Adipocyte (in vitro differentiated cells): ENCODE data around the gene PLAAT4.

Experiments used
- DNase-seq: peaks from one replicate; pipeline ENCODE4 v3.0.0-alpha.2; 2015; ENCODE audit warnings: low read depth
- H3K27me3 ChIP-seq: replicated peaks from 2 replicates; pipeline ENCODE4 v1.7.0; 2013; ENCODE audit warnings: mild to moderate bottlenecking, low read length, moderate library complexity; ENCODE audit not compliant: control insufficient read depth, insufficient read depth
- H3K36me3 ChIP-seq: 2 replicates; pipeline ENCODE4 v1.7.0; 2013; ENCODE audit warnings: low read length, mild to moderate bottlenecking, moderate library complexity; ENCODE audit not compliant: control insufficient read depth, insufficient read depth, severe bottlenecking
- H3K4me1 ChIP-seq: 2 replicates; pipeline ENCODE4 v1.7.0; 2013; ENCODE audit warnings: mild to moderate bottlenecking, low read length, moderate library complexity; ENCODE audit not compliant: control insufficient read depth, insufficient read depth
- H3K4me3 ChIP-seq: 2 replicates; pipeline ENCODE4 v1.7.0; 2013; ENCODE audit warnings: mild to moderate bottlenecking, low read length, moderate library complexity
- H3K9ac ChIP-seq: 2 replicates; pipeline ENCODE4 v1.7.0; 2013; ENCODE audit warnings: mild to moderate bottlenecking, low read length, moderate library complexity
- H3K9me3 ChIP-seq: 2 replicates; pipeline ENCODE4 v1.7.0; 2013; ENCODE audit warnings: mild to moderate bottlenecking, low read length, moderate library complexity; ENCODE audit not compliant: control insufficient read depth

PLAAT4 gene

GRCh38 chr11:63558459-63559157, 22.0 kb downstream of the PLAAT4 start:
- no peaks in the 10 kb centered on the region for H3K36me3 ChIP-seq
- peaks cover 15% of the 10 kb centered on the region for H3K27me3 ChIP-seq
- no peak for DNase-seq
- H3K4me3 ChIP-seq, result no peak overlapping the region
- no peak overlapping the region for H3K9ac ChIP-seq
- peaks cover 9% of the 10 kb centered on the region for H3K4me1 ChIP-seq
- H3K9me3 ChIP-seq, result no peaks in the 10 kb centered on the region

- H3K36me3 ChIP-seq, result no peaks in the 10 kb centered on the region
- no peaks in the 10 kb centered on the region for H3K9me3 ChIP-seq
- H3K4me1 ChIP-seq, result peaks cover 5% of the 10 kb centered on the region
- peaks cover 13% of the 10 kb centered on the region for H3K27me3 ChIP-seq
- DNase-seq, result no peak
- no peak overlapping the region for H3K4me3 ChIP-seq
- H3K9ac ChIP-seq, result no peak overlapping the region
These were observed 24.0 kb downstream of the PLAAT4 start for GRCh38 chr11:63560506-63561180.

- H3K9ac ChIP-seq, result no peak within 1 kb of the TSS
These were observed 26.8 kb downstream of the PLAAT4 start, which contains the start of gene PLAAT2 for GRCh38 chr11:63563201-63564055. TSS of gene PLAAT2 (minus strand) at chr11:63563379. CDS start at chr11:63563324, 55 bp downstream.

DNA sequence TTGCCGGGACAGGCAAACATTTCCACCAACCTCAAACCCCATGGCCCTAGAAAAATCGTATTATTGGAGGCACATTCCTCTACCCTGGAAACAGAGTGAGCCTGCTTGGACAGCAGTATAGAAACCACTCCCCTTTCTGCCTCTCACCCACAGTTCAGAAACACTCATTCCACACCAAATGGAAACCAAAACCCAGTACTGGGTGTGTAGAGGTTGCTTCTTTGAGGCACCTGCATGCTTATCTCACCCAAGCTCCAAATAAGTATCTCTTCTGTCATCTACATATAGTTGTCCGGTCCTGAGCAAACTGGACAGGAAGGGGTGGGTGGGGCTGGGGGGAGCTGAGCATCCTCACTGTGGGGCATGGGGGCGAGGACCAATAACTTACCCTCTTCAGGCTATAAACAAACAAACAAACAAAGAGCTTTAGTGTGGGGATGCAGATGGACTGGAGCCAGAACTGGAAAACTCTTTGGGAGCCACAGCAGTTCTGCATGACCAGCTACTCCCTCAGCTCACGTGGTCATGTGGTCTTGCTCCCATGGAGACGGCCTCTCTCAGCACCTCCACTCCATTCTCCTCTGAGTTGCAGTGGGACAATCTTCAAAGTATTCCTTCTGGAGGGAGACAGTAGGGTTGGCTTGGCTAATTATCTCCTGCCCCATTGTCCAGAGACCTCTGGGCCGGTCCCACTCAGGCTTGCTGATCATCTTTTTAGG, 27.6 kb downstream of the PLAAT4 start:
- no peak overlapping the region for H3K9ac ChIP-seq
- H3K36me3 ChIP-seq, result no peaks in the 10 kb centered on the region
- no peak overlapping the region for H3K4me3 ChIP-seq
- H3K27me3 ChIP-seq, result peaks cover 7% of the 10 kb centered on the region
- no peaks in the 10 kb centered on the region for H3K9me3 ChIP-seq
- DNase-seq, result no peak
- peaks cover 19% of the 10 kb centered on the region for H3K4me1 ChIP-seq

More at GRCh38 chr11:63563201-63564055, 26.8 kb downstream of the PLAAT4 start, which contains the start of gene PLAAT2:
- Histone ChIP-seq H3K4me3 (no peak within 1 kb of the TSS), H3K9me3 (no peaks in the 10 kb centered on the region), H3K27me3 (peaks cover 9% of the 10 kb centered on the region), H3K4me1 (peaks cover 19% of the 10 kb centered on the region), H3K36me3 (no peaks in the 10 kb centered on the region)
- no peak for DNase-seq

DNA sequence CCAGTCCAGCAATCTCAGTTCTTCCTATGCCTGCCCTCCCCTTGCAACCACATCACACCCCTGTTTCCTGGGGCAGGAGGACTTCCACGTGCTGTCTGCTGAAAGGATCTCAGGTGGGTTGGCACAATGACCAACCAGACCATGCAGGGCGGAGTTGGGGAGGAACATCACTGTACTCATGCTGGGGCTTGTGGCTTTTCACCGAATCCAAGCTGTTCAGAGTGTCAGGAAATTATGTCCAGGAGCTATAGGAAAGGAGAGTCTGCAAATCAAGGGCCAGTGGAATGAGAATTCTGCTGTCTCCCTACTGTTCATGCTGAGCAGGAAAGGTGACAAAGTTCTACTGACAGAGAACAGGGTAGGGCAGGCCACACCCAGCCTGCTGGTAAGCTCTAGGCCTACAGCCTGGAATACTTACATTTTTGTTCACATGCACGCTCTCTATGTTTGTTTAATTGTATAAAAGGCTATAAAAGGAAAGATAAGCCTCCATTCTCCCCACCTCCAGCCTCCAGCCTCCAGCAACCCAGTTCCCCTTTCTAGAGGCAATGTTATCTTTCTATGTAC, 28.3 kb downstream of the PLAAT4 start:
- H3K4me3 ChIP-seq, result no peak overlapping the region
- no peaks in the 10 kb centered on the region for H3K9me3 ChIP-seq
- peaks cover 4% of the 10 kb centered on the region for H3K27me3 ChIP-seq
- no peak for DNase-seq
- no peaks in the 10 kb centered on the region for H3K36me3 ChIP-seq
- H3K9ac ChIP-seq, result no peak overlapping the region
- H3K4me1 ChIP-seq, result peaks cover 19% of the 10 kb centered on the region

DNA sequence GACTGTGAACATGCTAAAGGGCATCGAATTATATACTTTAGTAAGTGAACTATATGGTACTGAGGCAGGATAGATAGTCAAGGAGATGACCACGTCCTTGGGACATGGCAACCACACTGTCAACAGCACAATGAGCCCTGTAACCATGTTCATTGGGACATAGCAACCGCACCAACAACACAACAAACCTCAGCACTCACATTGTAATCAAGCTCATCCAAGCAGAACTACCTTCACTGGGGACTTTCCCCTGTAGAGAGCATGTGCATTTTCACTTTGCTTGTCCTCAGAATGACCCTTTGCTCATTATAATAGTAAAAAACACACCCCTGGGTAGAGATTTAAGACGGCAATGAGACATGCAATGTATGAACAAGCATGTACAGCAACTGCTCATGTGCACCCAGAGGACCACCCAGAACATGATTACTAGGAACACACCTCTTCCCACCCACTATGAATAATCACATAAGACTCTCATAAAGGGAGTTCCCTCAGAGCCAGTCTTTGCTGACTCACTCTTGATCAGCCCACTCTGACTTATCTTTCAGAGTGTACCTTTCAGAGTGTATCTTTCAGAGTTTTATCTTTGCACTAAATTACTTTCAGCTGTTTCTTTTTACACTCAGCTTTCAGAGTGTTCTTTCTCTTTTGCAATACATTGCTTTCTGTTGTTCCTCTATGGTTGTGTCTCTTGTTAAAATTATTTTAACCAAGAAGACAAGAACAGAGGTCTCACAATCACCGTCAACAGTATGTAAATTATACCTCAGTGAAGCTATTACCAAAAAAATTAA, 30.6 kb downstream of the PLAAT4 start:
- DNase-seq, result peak; percentile 86

DNA sequence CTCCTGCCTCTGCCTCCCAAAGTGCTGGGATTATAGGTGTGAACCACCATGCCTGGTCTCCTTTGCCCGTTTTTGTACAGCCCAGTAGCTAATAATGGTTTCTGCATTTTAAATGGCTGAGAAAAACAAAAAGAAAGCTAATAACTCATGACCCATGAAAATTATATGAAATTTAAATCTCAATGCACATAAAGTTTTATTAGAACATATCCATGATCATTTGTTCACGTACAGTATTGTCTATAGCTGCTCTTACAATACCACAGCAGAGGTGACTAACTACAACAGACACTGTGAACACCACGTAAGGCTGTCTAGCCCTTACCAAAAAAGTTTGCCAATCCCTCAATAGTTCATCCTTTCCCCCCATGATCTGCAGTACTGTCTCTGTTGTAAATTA, 33.0 kb downstream of the PLAAT4 start:
- no peak overlapping the region for H3K4me3 ChIP-seq
- no peak for DNase-seq
- H3K27me3 ChIP-seq, result no peaks in the 10 kb centered on the region
- no peak overlapping the region for H3K9ac ChIP-seq
- no peaks in the 10 kb centered on the region for H3K9me3 ChIP-seq
- peaks cover 22% of the 10 kb centered on the region for H3K4me1 ChIP-seq
- peaks cover 16% of the 10 kb centered on the region for H3K36me3 ChIP-seq

More for the DNA sequence above, 30.6 kb downstream of the PLAAT4 start:
- Histone ChIP-seq H3K4me1 (peaks cover 14% of the 10 kb centered on the region), H3K36me3 (no peaks in the 10 kb centered on the region), H3K9ac (no peak overlapping the region), H3K4me3 (peak overlapping the region; percentile 61), H3K27me3 (no peaks in the 10 kb centered on the region), H3K9me3 (no peaks in the 10 kb centered on the region)

DNA sequence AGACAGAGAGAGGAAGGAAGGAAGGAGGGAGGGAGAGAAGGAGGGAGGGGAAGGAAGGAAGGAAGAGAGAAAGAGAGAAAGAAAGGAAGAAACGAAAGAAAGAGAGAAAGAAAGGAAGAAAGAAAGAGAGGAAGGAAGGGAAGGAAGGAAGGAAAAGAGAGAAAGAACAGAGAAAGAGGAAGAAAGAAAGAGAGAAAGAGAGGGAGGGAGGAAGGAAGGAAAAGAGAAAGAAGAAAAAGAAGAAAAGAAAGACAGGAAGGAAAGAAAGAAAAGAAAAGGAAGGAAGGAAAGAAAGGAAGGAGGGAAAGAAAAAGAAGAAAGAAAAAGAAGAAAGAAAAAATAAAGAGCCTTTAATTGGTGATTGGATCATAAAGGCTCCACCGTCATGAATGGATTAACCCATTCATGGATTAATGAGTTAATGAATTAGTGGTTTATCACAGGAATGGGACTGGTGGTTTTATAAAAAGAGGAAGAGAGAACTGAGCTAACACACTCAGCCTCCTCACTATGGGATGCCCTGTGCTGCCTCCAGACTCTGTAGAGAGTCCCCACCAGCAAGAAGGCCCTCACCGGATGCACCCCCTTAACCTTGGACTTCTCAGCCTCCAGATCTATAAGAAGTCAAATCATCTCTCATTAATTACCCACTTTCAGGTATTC, 35.5 kb downstream of the PLAAT4 start:
- Histone ChIP-seq H3K4me1 (peaks cover 41% of the 10 kb centered on the region), H3K36me3 (peaks cover 29% of the 10 kb centered on the region), H3K27me3 (no peaks in the 10 kb centered on the region), H3K9ac (no peak overlapping the region), H3K4me3 (no peak overlapping the region), H3K9me3 (no peaks in the 10 kb centered on the region)
- DNase-seq, result no peak

DNA sequence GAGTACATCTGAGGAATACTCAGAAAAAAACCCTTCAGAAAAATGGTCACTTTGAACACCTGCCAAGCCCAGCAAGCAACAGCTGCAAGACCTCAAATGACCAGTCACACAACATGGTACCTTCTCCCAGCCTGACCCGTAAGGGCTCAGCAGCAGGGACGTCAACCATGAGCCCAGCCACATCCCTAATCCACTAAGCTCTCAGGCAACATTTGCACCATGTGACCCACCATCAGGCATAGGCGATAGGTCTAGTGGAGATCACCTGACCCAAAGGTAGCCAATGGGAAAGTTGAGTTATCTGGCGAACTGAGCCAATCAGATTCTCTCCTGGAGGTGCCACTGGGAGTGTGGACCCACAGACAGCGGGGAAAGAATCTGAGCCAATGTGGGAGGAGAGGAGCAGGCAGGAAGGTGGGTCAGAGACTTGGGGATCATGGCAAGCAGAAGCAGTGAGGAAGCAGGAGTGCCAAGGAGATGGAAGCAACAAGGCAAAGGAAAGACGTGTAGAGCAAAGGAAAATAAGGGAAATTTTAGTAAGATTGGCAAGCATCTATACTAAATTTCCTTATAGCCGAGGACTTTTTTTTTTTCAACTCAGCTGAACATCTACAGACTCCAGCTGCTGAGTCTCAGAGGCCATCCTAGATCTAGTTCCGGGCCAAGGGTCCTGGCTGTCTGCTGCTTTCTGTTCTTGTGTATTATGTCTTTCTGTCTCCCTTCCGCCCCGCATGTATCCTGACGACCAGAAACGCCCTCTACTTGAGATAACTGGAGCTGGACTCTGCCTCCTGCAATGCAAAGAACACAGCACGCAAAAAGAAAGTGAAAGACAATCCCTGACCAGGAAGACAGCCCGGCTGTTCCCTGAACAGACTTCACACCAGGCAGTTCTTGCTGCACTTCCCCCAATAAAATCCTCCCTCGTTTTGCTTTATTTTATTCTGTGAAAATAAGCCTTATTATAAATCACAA, 37.6 kb downstream of the PLAAT4 start:
- no peaks in the 10 kb centered on the region for H3K9me3 ChIP-seq
- H3K9ac ChIP-seq, result peak overlapping the region; percentile 70
- no peak for DNase-seq
- H3K4me1 ChIP-seq, result peaks cover 30% of the 10 kb centered on the region
- H3K4me3 ChIP-seq, result peak overlapping the region; percentile 60
- no peaks in the 10 kb centered on the region for H3K27me3 ChIP-seq
- H3K36me3 ChIP-seq, result peaks cover 33% of the 10 kb centered on the region
